Osteocyte (in vitro differentiated cells): ENCODE results near the gene APOL4. TPM values are rescaled to one million over a fixed set of nuclear protein-coding genes. Genes with fewer than 3 reads are reported as not detected.

ENCODE experiments used
- DNase-seq: peaks from one replicate; pipeline ENCODE4 v3.0.0; 2021; ENCODE audit warnings: mixed read lengths; ENCODE audit not compliant: unreplicated experiment; ENCODE audit errors: extremely low spot score
- H3K27ac Mint-ChIP-seq: one replicate; pipeline ENCODE4 v1.8.0; 2021; ENCODE audit warnings: mild to moderate bottlenecking, mixed read lengths; ENCODE audit not compliant: unreplicated experiment
- H3K27me3 Mint-ChIP-seq: one replicate; pipeline ENCODE4 v1.8.0; 2021; ENCODE audit warnings: mixed read lengths; ENCODE audit not compliant: unreplicated experiment
- H3K36me3 Mint-ChIP-seq: one replicate; pipeline ENCODE4 v1.8.0; 2021; ENCODE audit warnings: mixed read lengths; ENCODE audit not compliant: unreplicated experiment
- H3K4me1 Mint-ChIP-seq: one replicate; pipeline ENCODE4 v1.8.0; 2021; ENCODE audit warnings: mixed read lengths; ENCODE audit not compliant: unreplicated experiment
- H3K4me3 Mint-ChIP-seq: one replicate; pipeline ENCODE4 v1.8.0; 2021; ENCODE audit warnings: mild to moderate bottlenecking, moderate library complexity, mixed read lengths; ENCODE audit not compliant: unreplicated experiment
- H3K9me3 Mint-ChIP-seq: one replicate; pipeline ENCODE4 v1.8.0; 2021; ENCODE audit warnings: mixed read lengths; ENCODE audit not compliant: unreplicated experiment
- total RNA-seq: library from RNA; stranded (reverse); gene quantifications from 2 replicates; pipeline ENCODE4 v1.2.1, GENCODE V29; 2021
- TF ChIP-seq, protein P1 (sequence below): fragments of 200-600 bp; sonication (generic); IDR thresholded peaks from 2 replicates; pipeline ENCODE4 v1.5.0; 2021; ENCODE audit warnings: antibody characterized with exemption, mild to moderate bottlenecking, moderate library complexity

Gene APOL4
- total RNA-seq, 1 donor from 2014 or later, result not detected

DNA sequence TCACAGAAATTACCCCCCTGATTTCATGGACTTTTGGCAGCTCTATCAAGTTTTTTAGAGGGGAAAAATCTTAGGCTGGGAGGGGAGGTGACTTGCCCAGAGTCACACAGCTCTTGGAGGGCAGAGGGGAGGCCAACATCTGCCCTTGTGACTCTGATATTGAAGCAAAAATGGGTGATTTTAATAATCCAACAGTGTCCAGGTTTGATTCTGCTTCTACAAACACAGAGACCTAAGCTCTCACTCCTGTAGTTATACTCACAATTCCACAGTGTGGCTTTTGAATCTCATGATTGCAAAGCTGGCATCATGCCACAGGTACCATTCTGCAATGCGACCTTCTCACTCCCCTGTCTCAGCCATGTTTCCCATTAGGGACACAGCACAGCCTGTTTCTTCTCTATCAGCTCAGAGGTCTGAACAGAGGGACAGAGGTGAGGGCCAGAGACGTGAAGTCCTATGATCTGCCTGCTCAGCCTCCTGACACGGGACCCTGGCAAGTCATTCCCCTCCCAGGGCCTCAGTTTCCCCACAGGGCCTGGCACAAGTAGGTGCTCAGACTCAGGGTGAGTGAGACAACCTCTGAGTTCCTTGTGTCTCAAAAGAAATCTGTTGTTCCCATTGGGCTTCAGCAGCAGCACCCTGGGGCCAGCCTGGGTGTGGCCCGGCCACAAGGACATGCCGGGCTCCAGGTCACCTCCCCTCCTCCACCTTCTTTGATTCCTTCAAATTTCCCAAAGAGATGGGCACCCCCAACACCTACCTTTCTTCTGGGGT is 37.0 kb upstream of the APOL4 start:
- H3K4me3 Mint-ChIP-seq, result peak overlapping the region; percentile 92
- H3K27me3 Mint-ChIP-seq, result peaks cover 6% of the 10 kb centered on the region
- peaks cover 14% of the 10 kb centered on the region for H3K9me3 Mint-ChIP-seq
- TF ChIP-seq, protein P1, sequence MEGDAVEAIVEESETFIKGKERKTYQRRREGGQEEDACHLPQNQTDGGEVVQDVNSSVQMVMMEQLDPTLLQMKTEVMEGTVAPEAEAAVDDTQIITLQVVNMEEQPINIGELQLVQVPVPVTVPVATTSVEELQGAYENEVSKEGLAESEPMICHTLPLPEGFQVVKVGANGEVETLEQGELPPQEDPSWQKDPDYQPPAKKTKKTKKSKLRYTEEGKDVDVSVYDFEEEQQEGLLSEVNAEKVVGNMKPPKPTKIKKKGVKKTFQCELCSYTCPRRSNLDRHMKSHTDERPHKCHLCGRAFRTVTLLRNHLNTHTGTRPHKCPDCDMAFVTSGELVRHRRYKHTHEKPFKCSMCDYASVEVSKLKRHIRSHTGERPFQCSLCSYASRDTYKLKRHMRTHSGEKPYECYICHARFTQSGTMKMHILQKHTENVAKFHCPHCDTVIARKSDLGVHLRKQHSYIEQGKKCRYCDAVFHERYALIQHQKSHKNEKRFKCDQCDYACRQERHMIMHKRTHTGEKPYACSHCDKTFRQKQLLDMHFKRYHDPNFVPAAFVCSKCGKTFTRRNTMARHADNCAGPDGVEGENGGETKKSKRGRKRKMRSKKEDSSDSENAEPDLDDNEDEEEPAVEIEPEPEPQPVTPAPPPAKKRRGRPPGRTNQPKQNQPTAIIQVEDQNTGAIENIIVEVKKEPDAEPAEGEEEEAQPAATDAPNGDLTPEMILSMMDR, result no peak
- peaks cover 26% of the 10 kb centered on the region for H3K36me3 Mint-ChIP-seq
- H3K27ac Mint-ChIP-seq, result peak overlapping the region; percentile 99
- H3K4me1 Mint-ChIP-seq, result peaks cover 63% of the 10 kb centered on the region
- DNase-seq, result no peak

DNA sequence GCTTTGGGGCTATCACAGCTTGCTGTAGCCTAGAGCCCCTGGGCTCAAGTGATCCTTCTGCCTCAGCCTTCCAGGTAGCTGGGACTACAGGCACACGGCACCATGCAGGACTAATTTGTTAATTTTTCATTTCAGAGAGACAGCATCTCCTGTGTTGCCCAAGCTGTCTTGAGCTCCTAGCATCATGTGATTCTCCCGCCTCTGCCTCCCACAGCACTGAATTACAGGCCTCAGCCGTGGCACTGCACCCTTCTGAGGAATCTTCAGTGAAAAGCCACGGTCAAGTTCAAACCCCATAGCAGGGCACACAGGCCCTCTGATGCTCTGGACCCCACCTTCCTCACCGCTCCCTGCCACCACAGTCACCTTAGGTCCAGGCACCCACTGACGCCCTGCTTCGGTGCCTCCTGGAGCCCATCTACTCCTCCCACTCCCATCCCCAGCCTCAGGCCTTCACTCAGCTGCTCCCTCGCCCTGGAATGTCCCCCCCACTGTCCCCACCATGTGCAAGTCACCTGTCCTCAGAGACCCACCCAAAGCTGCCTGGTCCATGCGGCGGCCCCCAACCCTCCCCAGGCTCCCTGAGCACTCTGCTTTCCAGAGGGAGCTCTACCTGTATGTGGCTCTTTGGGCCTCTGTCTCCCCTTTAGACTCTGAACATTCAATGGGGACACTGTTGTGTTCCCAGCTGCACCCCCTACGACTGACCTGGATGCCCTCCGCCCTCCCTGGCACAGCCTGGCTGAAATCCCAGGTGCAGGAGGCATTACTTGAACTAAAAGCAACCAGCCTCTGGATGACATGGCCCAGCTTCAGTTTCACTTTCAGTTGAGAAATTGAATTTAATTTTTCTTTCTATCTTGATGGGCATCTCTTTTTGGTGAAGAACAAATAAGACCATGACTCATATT is 36.1 kb upstream of the APOL4 start:
- H3K4me3 Mint-ChIP-seq, result peak overlapping the region; percentile 92
- H3K9me3 Mint-ChIP-seq, result peaks cover 9% of the 10 kb centered on the region
- peak overlapping the region; percentile 99 for H3K27ac Mint-ChIP-seq
- H3K4me1 Mint-ChIP-seq, result peaks cover 63% of the 10 kb centered on the region
- H3K36me3 Mint-ChIP-seq, result peaks cover 32% of the 10 kb centered on the region
- H3K27me3 Mint-ChIP-seq, result peaks cover 5% of the 10 kb centered on the region
- no peak for DNase-seq
- TF ChIP-seq, protein P1, result no peak

DNA sequence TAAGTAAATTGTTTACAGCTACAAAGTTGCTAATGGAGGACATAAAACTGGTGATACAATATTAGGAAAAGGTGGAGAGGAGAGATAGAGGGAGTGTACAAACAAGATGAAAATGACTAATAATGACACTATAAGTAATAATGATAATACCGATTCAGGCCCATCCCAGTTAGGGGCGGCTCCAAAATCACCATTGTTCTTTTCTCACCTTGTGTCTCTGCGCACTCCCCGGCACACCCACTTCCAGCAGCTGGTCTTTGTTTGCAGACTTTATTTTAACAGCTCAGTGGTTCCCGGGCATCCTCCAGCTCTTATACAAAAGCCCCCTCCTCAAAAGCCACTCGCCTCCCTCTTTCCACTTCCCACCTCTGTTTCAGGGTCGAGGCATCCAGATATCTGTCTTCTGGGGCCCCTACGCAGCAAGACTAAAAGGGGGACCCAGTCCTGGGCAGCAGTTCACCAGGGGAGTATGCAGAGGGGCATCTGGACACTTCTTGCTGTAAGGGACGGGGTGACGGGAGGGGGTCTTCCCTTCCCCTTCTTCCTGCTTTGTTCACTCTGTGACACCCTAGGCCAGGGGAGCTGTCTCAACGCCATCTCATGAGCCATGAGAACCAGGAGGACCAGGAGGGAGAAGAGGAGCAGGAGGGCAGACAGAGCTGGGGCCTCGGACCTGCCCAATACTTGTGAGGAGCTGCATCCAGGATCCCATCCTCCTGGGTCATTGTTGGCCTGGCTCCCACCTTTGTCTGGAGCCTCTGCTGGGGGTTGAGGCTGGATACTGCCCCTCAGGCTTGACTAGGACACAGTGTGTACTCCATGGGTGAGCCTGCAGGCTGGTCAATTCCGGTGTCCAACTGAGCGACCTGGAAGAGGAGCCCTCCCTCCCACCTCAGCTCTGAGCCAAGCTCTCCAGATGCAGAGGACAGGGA is 35.0 kb upstream of the APOL4 start:
- Mint-ChIP-seq H3K27ac (peak overlapping the region; percentile 34), H3K4me1 (peaks cover 64% of the 10 kb centered on the region)

DNA sequence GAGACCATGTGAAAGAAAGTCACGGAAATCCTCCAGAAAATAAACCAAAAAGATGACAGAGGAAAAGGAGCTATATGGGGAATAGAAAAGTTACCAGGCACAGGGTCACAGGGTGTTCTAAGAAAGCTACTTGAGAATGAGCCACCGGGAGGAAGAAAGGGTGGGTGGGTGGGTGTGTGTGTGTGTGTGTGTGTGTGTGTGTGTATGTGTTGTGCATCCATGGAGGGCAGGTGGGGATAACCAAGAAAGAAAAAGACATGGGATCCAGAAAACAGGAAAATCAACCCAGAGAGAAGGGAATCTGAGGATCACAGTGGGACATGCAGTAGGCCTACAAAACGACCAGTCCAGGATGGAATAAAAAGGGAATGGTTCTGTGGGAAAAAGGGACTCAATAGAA is 34.0 kb upstream of the APOL4 start:
- Mint-ChIP-seq H3K27me3 (no peaks in the 10 kb centered on the region), H3K27ac (peak overlapping the region; percentile 56), H3K36me3 (peaks cover 52% of the 10 kb centered on the region), H3K4me3 (peak overlapping the region; percentile 43), H3K9me3 (peaks cover 7% of the 10 kb centered on the region), H3K4me1 (peaks cover 64% of the 10 kb centered on the region)
- no peak for DNase-seq
- TF ChIP-seq, protein P1, result no peak

More for the DNA sequence above, 35.0 kb upstream of the APOL4 start:
- H3K27me3 Mint-ChIP-seq, result no peaks in the 10 kb centered on the region
- H3K9me3 Mint-ChIP-seq, result peaks cover 7% of the 10 kb centered on the region
- DNase-seq, result no peak
- peak overlapping the region; percentile 92 for H3K4me3 Mint-ChIP-seq
- TF ChIP-seq, protein P1, result no peak
- peaks cover 41% of the 10 kb centered on the region for H3K36me3 Mint-ChIP-seq
